Measurements from ENCODE around the gene GMNN. TPM values are rescaled to one million over a fixed set of nuclear protein-coding genes. Genes with fewer than 3 reads are reported as not detected.

Gene GMNN
- total RNA-seq, 2 experiments from 2014 or later = 80.5 to 82.6 TPM

DNA sequence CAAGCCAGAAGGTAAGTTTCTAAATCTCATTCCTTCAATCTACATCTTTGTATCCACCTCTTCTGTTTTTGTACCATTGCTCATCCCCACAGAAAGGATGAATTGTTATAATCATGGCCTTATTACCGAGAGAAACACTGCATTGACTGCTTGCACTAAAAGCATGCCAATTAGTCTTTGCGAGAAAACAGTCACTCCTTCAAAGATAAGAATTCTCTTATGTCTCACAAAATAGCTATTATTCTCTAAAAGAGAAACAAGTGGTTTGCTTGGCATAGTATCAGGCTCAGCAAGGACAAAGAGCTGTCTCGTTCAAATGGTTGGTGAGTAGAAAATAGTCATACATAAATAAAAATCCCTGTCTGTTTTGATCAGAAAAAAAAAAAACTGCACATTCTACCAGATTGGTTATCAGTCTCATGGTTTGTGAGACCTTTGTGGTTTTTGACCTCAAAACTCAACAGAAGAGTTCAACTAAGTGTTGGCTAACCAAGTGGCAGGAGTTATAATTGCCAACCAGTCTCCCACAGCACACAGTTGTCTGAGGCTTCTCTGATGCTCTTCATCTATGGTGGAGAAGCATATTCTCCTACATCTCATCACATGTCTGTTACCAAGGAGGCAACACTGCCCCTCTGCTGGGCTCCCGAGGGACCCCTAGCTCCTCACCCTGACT lies 59.1 kb downstream of the GMNN start:
- ChIA-PET POLR2A (interaction anchor here (0.7 kb wide), 1 partner anchor 10 kb away, joined by 3 read pairs; no protein-coding TSS in a partner anchor), CTCF (no interaction called here)

Other genes with a start within 250 kb of the GMNN start
- under 1 TPM; 0.04 to 0.06 TPM for gene KIAA0319, start 128.7 kb upstream of the GMNN start, total RNA-seq
- 10 to 100 TPM; 44.6 to 44.8 TPM for gene TDP2, start 108.0 kb upstream of the GMNN start, total RNA-seq
- gene ACOT13, start 107.9 kb upstream of the GMNN start, total RNA-seq = 10 to 100 TPM; 24.3 to 24.4 TPM
- gene C6orf62, start 55.8 kb upstream of the GMNN start, total RNA-seq = 10 to 100 TPM; 94.2 to 98.3 TPM
- not detected for gene ARMH2, start 24.0 kb downstream of the GMNN start, total RNA-seq
- gene RIPOR2, start 161.0 kb downstream of the GMNN start, total RNA-seq = 10 to 100 TPM; 21.0 to 23.5 TPM

Measured in activated CD8-positive, alpha-beta memory T cell treated with anti-CD3 and anti-CD28 coated beads for 36 hours (primary cell).